HL-60 (cell line): ENCODE data around the gene CD44.

Source experiments
- DNase-seq, 2 experiments: peaks; one replicate each; pipeline ENCODE4 v3.0.0-alpha.2; 2010 to 2020; ENCODE audit warnings: low read depth in 1 of 2, low spot score in 1 of 2
- H3K27ac ChIP-seq: fragments of 250-450 bp; sonication (Bioruptor Pico); replicated peaks from 2 replicates; pipeline ENCODE4 v1.5.1; 2020; ENCODE audit warnings: mild to moderate bottlenecking, moderate library complexity
- H3K27me3 ChIP-seq: fragments of 250-450 bp; sonication (Bioruptor Pico); 2 replicates; pipeline ENCODE4 v1.5.1; 2021; ENCODE audit warnings: mild to moderate bottlenecking, moderate library complexity; ENCODE audit not compliant: insufficient read depth, poor library complexity, severe bottlenecking
- H3K4me3 ChIP-seq: replicated peaks from 2 replicates; pipeline ENCODE4 v1.5.1; 2011; ENCODE audit warnings: mild to moderate bottlenecking, control low read depth, low read length; ENCODE audit not compliant: insufficient read depth
- GABPA ChIP-seq: IDR thresholded peaks from 2 replicates; pipeline ENCODE4 v1.6.1; 2012; ENCODE audit warnings: low read depth
- POLR2AphosphoS5 ChIP-seq: IDR thresholded peaks from 2 replicates; pipeline ENCODE4 v1.6.1; 2012; ENCODE audit warnings: low read depth
- SPI1 ChIP-seq: IDR thresholded peaks from 2 replicates; pipeline ENCODE4 v1.6.1; 2012; ENCODE audit warnings: low read depth, mild to moderate bottlenecking, borderline replicate concordance
- TF ChIP-seq, protein P1 (sequence below): IDR thresholded peaks from one replicate; pipeline ENCODE4 v1.5.1; 2011; ENCODE audit warnings: low read length, control low read depth, inconsistent platforms; ENCODE audit not compliant: insufficient read depth
- TF ChIP-seq, protein P2 (sequence below): IDR thresholded peaks from 2 replicates; pipeline ENCODE4 v1.6.1; 2012; ENCODE audit warnings: low read depth; ENCODE audit not compliant: insufficient replicate concordance

CD44 gene

DNA sequence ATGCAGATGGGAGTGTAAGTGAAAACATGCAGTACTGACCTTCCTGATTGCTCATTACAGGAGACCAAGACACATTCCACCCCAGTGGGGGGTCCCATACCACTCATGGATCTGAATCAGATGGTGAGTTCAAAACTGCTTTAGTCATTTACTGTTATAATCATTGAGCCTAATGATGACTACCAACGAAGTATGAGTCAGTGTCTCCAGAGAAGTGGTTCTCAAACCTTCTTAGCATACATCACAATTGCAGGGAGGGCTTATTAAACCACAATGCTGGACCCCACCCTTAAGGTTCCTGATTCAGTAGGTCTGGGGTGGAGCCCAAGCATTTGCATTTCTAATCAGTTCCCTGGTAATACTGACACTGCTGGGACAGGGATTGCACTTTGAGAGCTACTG, 75.8 kb downstream of the CD44 start:
- TF ChIP-seq POLR2AphosphoS5, result no peak
- TF ChIP-seq SPI1, result no peak
- TF ChIP-seq, protein P1, sequence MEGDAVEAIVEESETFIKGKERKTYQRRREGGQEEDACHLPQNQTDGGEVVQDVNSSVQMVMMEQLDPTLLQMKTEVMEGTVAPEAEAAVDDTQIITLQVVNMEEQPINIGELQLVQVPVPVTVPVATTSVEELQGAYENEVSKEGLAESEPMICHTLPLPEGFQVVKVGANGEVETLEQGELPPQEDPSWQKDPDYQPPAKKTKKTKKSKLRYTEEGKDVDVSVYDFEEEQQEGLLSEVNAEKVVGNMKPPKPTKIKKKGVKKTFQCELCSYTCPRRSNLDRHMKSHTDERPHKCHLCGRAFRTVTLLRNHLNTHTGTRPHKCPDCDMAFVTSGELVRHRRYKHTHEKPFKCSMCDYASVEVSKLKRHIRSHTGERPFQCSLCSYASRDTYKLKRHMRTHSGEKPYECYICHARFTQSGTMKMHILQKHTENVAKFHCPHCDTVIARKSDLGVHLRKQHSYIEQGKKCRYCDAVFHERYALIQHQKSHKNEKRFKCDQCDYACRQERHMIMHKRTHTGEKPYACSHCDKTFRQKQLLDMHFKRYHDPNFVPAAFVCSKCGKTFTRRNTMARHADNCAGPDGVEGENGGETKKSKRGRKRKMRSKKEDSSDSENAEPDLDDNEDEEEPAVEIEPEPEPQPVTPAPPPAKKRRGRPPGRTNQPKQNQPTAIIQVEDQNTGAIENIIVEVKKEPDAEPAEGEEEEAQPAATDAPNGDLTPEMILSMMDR, result no peak
- no peak for TF ChIP-seq GABPA
- Histone ChIP-seq H3K27me3 (no peaks in the 10 kb centered on the region), H3K27ac (no peak overlapping the region)

DNA sequence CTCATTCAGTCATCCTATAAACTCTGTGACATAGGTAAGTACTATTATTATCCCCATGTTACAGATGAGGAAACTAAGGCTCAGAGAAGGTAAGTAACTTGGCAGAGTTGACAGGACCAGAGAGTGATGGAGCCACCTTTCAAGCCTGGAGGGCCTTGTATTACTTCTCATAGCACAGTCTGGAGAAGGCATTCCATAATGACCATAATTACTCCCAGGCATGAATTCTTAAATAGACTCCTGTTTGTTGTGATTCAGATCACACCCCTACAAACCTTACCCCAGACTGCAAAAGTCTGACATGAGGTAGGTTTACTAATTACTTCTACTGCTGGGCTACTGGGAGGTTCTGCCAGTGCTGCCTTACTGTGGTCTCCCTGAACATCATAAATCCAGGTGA, 77.0 kb downstream of the CD44 start:
- no peaks in the 10 kb centered on the region for H3K27me3 ChIP-seq
- DNase-seq, result no peak
- no peak overlapping the region for H3K27ac ChIP-seq
- TF ChIP-seq, protein P2, sequence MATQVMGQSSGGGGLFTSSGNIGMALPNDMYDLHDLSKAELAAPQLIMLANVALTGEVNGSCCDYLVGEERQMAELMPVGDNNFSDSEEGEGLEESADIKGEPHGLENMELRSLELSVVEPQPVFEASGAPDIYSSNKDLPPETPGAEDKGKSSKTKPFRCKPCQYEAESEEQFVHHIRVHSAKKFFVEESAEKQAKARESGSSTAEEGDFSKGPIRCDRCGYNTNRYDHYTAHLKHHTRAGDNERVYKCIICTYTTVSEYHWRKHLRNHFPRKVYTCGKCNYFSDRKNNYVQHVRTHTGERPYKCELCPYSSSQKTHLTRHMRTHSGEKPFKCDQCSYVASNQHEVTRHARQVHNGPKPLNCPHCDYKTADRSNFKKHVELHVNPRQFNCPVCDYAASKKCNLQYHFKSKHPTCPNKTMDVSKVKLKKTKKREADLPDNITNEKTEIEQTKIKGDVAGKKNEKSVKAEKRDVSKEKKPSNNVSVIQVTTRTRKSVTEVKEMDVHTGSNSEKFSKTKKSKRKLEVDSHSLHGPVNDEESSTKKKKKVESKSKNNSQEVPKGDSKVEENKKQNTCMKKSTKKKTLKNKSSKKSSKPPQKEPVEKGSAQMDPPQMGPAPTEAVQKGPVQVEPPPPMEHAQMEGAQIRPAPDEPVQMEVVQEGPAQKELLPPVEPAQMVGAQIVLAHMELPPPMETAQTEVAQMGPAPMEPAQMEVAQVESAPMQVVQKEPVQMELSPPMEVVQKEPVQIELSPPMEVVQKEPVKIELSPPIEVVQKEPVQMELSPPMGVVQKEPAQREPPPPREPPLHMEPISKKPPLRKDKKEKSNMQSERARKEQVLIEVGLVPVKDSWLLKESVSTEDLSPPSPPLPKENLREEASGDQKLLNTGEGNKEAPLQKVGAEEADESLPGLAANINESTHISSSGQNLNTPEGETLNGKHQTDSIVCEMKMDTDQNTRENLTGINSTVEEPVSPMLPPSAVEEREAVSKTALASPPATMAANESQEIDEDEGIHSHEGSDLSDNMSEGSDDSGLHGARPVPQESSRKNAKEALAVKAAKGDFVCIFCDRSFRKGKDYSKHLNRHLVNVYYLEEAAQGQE, result no peak
- TF ChIP-seq POLR2AphosphoS5 (no peak), SPI1 (no peak), GABPA (no peak)
- TF ChIP-seq, protein P1, result no peak
- no peak overlapping the region for H3K4me3 ChIP-seq

More for the DNA sequence above, 75.8 kb downstream of the CD44 start:
- H3K4me3 ChIP-seq, result no peak overlapping the region
- no peak for DNase-seq

DNA sequence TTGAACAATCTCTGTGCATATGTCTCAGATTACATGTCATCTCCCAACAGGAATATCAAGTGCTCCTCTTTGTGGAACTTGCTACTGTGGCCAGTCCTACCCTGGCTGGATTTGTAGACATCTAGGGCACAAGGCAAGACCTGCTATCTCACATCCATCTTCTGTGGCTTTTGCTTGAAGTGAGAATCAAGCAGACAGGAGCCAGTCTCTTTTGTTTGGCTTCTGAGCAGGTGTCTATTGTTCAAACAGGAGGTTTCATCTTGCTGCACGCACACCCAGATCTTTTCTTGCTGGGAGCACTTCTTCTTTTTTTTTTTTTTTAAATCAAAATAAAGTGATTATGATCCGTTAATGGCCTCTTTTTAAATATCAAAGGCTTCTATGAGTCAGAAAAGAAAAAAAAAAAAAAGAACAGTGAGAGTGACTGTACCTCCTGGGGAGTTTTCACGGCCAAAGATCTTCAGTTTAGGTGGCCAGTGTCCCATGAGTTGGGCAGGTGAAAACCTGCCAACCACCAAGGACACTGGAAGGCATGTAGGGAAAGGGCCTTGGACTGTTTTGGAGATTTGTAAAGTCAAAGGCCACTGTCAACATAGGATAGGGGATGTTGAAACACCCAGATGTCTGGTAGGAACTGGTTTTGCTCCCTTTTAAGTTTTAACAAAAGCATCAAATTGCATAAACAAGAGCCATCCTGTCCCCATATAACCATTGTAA, 78.1 kb downstream of the CD44 start:
- Histone ChIP-seq H3K4me3 (no peak overlapping the region), H3K27me3 (no peaks in the 10 kb centered on the region), H3K27ac (no peak overlapping the region)
- TF ChIP-seq GABPA (no peak), POLR2AphosphoS5 (no peak), SPI1 (no peak)
- TF ChIP-seq, protein P2, result no peak
- TF ChIP-seq, protein P1, result no peak
- DNase-seq, result peak in 1 of 2 experiments; percentile 13
